Testis (tissue), 3 donors: ENCODE results near the gene TMEM233. TPM values are rescaled to one million over a fixed set of nuclear protein-coding genes. Genes with fewer than 3 reads are reported as not detected.
A peak's percentile ranks its signal among the peaks of the same experiment; 100 is the strongest.

ENCODE experiments used
- DNase-seq: peaks from one replicate; pipeline ENCODE4 v3.0.0-alpha.2; 2019
- H3K27ac ChIP-seq, 2 donors: fragments of 200-600 bp; sonication (generic); one replicate each; pipeline ENCODE4 v1.5.1; 2019
- H3K27me3 ChIP-seq: fragments of 200-600 bp; sonication (generic); one replicate; pipeline ENCODE4 v1.5.1; 2019
- H3K36me3 ChIP-seq: fragments of 200-600 bp; sonication (generic); one replicate; pipeline ENCODE4 v1.5.1; 2017; ENCODE audit warnings: low read depth; ENCODE audit errors: missing control alignments
- H3K4me1 ChIP-seq: fragments of 200-600 bp; sonication (generic); one replicate; pipeline ENCODE4 v1.5.1; 2019
- H3K4me3 ChIP-seq, 2 donors: fragments of 200-600 bp; sonication (generic); one replicate each; pipeline ENCODE4 v1.5.1; 2017 to 2019
- H3K9me3 ChIP-seq: fragments of 200-600 bp; sonication (generic); one replicate; pipeline ENCODE4 v1.5.1; 2017
- POLR2A ChIP-seq: fragments of 450-650 bp; IDR thresholded peaks from one replicate; pipeline ENCODE4 v1.6.1; 2017; ENCODE audit warnings: antibody characterized with exemption, mild to moderate bottlenecking, moderate library complexity
- WGBS, 2 donors: methylation state at CpG; one replicate each; pipeline ENCODE4 v1.1.5; 2018; 5-methylcytosine and 5-hydroxymethylcytosine counted together
- intact Hi-C: fragments of 100-400 bp; cut with DNase I; formaldehyde crosslinking; loops from one replicate; pipeline ENCODE4 v1.15.1; 2023; ENCODE audit warnings: low total_unique reads
- polyA plus RNA-seq: library from polyadenylated mRNA; stranded (reverse); fragments of 350-450 nt; fragmentation: Illumina TruSeq; extraction: RNeasy Lipid Tissue Mini Kit (QIAGEN cat#74804); gene quantifications from one replicate; pipeline ENCODE4 v1.2.3, GENCODE V29; 2014; ENCODE audit warnings: low read depth, low replicate concordance; ENCODE audit not compliant: insufficient read depth
- total RNA-seq, 2 donors: library from RNA; depleted of rRNA; stranded (reverse); fragments of >200 nt; gene quantifications; one replicate each; pipeline ENCODE4 v1.2.3, GENCODE V29; 2016
- TF ChIP-seq, protein P1 (sequence below), 3 experiments: fragments of 450-650 bp in 2 of 3; fragments of 200-600 bp in 1 of 3; sonication (generic) in 1 of 3; IDR thresholded peaks; one replicate each; pipeline ENCODE4 v1.5.1; 2016 to 2019; ENCODE audit warnings: antibody characterized with exemption in 3 of 3, mild to moderate bottlenecking in 2 of 3, moderate library complexity in 1 of 3

The TMEM233 gene
- total and polyA plus RNA-seq, 3 donors from 2014 or later, result 0.31 to 0.47 TPM; not detected in 1

DNA sequence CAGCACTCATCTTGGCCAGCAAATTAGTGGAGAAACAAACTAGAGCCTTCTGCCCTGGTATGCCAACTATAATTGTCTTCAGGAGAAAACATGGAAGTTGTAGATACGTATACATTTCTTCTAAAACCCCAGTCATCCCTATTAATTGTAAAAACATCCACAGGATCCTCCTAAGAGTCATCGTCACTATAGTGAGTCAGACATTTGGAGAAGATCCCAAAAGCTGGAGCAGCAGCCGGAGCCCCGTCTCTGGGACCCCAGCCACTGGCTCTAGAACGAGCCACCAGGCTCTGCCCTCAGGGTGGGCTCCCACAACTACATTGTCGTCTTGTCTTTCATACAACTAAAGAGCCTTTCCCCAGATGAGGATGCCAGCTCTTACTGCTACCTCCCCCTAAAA is 89.8 kb downstream of the TMEM233 start:
- H3K27me3 ChIP-seq, result no peaks in the 10 kb centered on the region
- H3K36me3 ChIP-seq, result no peaks in the 10 kb centered on the region
- H3K27ac ChIP-seq, result peak overlapping the region in 1 of 2 donors; percentile 54
- H3K4me1 ChIP-seq, result peaks cover 4% of the 10 kb centered on the region
- 82 to 89% methylated on average over 6 of the region's 6 CpGs for WGBS, 2 donors
- no peak overlapping the region for H3K4me3 ChIP-seq
- TF ChIP-seq, protein P1, sequence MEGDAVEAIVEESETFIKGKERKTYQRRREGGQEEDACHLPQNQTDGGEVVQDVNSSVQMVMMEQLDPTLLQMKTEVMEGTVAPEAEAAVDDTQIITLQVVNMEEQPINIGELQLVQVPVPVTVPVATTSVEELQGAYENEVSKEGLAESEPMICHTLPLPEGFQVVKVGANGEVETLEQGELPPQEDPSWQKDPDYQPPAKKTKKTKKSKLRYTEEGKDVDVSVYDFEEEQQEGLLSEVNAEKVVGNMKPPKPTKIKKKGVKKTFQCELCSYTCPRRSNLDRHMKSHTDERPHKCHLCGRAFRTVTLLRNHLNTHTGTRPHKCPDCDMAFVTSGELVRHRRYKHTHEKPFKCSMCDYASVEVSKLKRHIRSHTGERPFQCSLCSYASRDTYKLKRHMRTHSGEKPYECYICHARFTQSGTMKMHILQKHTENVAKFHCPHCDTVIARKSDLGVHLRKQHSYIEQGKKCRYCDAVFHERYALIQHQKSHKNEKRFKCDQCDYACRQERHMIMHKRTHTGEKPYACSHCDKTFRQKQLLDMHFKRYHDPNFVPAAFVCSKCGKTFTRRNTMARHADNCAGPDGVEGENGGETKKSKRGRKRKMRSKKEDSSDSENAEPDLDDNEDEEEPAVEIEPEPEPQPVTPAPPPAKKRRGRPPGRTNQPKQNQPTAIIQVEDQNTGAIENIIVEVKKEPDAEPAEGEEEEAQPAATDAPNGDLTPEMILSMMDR (IDR thresholded peaks at IDR 0.05), result no peak
- no peak for TF ChIP-seq POLR2A
- no peak for DNase-seq
- H3K9me3 ChIP-seq, result no peaks in the 10 kb centered on the region
- intact Hi-C loops, result no loop called here

DNA sequence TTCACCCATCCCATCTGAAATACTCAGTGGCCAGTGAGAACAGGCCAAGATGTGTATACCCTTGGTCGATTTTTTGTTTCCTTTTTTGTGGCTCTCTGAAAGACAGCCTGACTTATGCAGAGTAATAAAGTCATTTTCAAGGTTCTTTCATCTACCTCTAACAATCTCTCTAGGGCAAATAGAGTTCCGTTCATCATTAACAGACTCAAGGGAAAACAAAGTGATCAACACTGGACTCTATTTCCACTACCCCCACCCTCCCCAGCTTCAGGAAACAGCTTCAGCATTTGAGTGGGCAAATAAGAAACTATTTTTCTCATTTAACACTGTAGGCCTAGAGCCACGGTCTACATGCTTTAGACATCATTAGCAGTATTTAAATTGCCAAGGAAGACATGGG is 90.2 kb downstream of the TMEM233 start:
- Histone ChIP-seq H3K4me3 (no peak overlapping the region), H3K27me3 (no peaks in the 10 kb centered on the region), H3K27ac (no peak overlapping the region), H3K36me3 (no peaks in the 10 kb centered on the region), H3K4me1 (peaks cover 4% of the 10 kb centered on the region), H3K9me3 (no peaks in the 10 kb centered on the region)
- no peak for DNase-seq
- TF ChIP-seq, protein P1 (IDR thresholded peaks at IDR 0.05), result no peak
- intact Hi-C loops, result no loop called here
- WGBS, 2 donors, result 91% methylated on average over 3 of the region's 3 CpGs

DNA sequence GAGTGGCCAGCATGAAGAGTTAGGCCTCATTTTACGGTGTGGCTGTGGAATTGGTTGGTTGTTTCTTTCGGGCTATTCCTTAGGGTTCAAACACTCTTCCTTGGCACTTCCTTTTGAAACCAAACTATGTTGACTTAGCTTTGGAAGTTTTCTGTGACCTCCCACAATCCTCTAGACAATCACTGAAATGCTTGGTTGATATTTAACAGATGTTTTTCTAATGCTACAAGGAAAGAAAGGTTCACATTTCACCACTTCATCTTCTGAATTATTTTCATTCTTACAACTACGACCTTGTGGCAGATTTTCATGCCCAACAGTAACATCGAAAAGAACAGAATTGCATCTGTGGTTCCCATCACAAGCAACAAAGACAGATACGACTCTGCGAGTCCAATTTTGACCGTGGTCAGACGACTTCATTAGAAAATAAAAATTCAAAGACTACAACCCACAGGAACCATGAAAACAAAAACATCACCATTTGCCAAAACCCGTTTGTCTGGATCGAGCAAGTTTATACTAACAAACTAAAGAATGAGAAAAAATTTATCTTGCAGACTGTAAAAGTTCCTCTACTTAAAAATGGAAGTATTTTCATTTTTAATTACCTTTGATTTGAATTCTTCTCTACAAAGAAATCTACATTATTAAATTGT is 91.3 kb downstream of the TMEM233 start:
- no peaks in the 10 kb centered on the region for H3K27me3 ChIP-seq
- no peak for TF ChIP-seq POLR2A
- TF ChIP-seq, protein P1 (IDR thresholded peaks at IDR 0.05), result no peak
- peak overlapping the region in 1 of 2 donors; percentile 3 for H3K27ac ChIP-seq
- 65 to 73% methylated on average over 10 of the region's 10 CpGs for WGBS, 2 donors
- H3K4me3 ChIP-seq, result no peak overlapping the region
- H3K4me1 ChIP-seq, result peaks cover 4% of the 10 kb centered on the region
- H3K9me3 ChIP-seq, result no peaks in the 10 kb centered on the region
- H3K36me3 ChIP-seq, result no peaks in the 10 kb centered on the region
- DNase-seq, result no peak
- intact Hi-C loops, result no loop called here

DNA sequence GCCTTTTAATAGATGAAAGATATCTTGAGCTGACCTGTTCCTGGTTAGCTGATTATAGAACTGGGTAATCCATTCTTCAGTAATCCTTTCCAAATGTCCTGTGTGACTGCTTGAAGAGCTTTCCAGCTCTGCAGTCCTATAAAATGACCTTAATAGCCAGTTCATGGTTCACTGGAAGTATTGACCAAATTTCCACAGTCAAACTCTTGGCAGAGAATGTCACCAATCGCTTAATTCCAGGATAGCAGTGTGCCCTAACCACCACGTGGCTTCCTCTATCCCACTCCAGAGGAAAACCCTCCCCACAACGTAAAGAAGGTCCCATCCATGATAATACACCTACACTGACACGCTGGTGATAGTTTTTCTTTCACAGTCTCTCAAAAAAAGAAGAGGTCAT is 91.8 kb downstream of the TMEM233 start:
- Histone ChIP-seq H3K4me3 (no peak overlapping the region), H3K4me1 (peaks cover 4% of the 10 kb centered on the region), H3K27ac (no peak overlapping the region), H3K36me3 (no peaks in the 10 kb centered on the region), H3K9me3 (no peaks in the 10 kb centered on the region), H3K27me3 (no peaks in the 10 kb centered on the region)
- 68 to 71% methylated on average over 4 of the region's 4 CpGs for WGBS, 2 donors
- intact Hi-C loops, result no loop called here
- TF ChIP-seq, protein P1 (IDR thresholded peaks at IDR 0.05), result no peak
- TF ChIP-seq POLR2A, result no peak
- DNase-seq, result no peak

DNA sequence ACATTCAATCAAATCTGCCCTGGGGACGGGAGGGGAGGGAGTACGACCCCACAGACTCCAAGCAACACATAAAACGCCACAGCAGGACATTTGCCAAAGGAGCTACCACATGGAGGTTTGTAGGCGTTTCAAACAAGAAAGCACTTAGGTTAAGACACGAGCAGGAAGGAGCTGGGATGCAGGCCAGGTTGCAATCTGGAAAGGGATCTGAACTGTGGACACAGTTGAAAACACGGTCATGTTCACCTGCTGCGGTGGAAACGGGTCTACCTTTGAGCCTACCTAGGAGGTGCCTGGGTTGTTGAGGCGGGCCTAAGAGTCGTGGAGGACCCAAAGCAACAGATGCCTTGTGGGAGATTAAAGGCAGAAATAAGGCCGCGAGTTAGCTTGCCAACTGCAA is 92.8 kb downstream of the TMEM233 start:
- no peak overlapping the region for H3K27ac ChIP-seq
- intact Hi-C loops, result no loop called here
- H3K4me3 ChIP-seq, result no peak overlapping the region
- DNase-seq, result no peak
- H3K4me1 ChIP-seq, result peaks cover 4% of the 10 kb centered on the region
- WGBS, 2 donors, result 82 to 88% methylated on average over 12 of the region's 12 CpGs
- no peak for TF ChIP-seq POLR2A
- TF ChIP-seq, protein P1 (IDR thresholded peaks at IDR 0.05), result no peak
- H3K9me3 ChIP-seq, result no peaks in the 10 kb centered on the region
- H3K27me3 ChIP-seq, result no peaks in the 10 kb centered on the region
- no peaks in the 10 kb centered on the region for H3K36me3 ChIP-seq
